Loucy (cell line): ENCODE measurements around the gene FSD2.
A peak's percentile ranks its signal among the peaks of the same experiment; 100 is the strongest.

Experiments
- H2AFZ ChIP-seq: fragments of 200-600 bp; sonication (generic); 2 replicates; pipeline ENCODE4 v1.6.0; 2016; ENCODE audit warnings: antibody characterized with exemption, mild to moderate bottlenecking, low read length, moderate library complexity
- H3F3A ChIP-seq: fragments of 200-600 bp; 2 replicates; pipeline ENCODE4 v1.6.0; 2016; ENCODE audit warnings: antibody characterized with exemption, low read depth, mild to moderate bottlenecking
- H3K27me3 ChIP-seq: fragments of 200-600 bp; sonication (generic); 2 replicates; pipeline ENCODE4 v1.6.1; 2014; ENCODE audit warnings: low read length, mild to moderate bottlenecking; ENCODE audit not compliant: insufficient read depth, poor library complexity, severe bottlenecking
- H3K36me3 ChIP-seq: fragments of 200-600 bp; sonication (generic); 2 replicates; pipeline ENCODE4 v1.6.1; 2016; ENCODE audit warnings: low read length; ENCODE audit not compliant: insufficient read depth
- H3K4me1 ChIP-seq: fragments of 200-600 bp; sonication (generic); 2 replicates; pipeline ENCODE4 v1.5.1; 2014; ENCODE audit warnings: low read length, mild to moderate bottlenecking; ENCODE audit not compliant: insufficient read depth, poor library complexity, severe bottlenecking
- H3K4me2 ChIP-seq: fragments of 200-600 bp; sonication (generic); 2 replicates; pipeline ENCODE4 v1.6.0; 2014; ENCODE audit warnings: antibody characterized with exemption, low read length, low read depth, mild to moderate bottlenecking; ENCODE audit not compliant: poor library complexity, severe bottlenecking
- H3K4me3 ChIP-seq: fragments of 200-600 bp; sonication (generic); 2 replicates; pipeline ENCODE4 v1.5.1; 2014; ENCODE audit warnings: low read length, mild to moderate bottlenecking, mixed read lengths; ENCODE audit not compliant: poor library complexity, severe bottlenecking
- H3K79me2 ChIP-seq: fragments of 200-600 bp; sonication (generic); 2 replicates; pipeline ENCODE4 v1.6.1; 2014; ENCODE audit warnings: low read length; ENCODE audit not compliant: insufficient read depth
- H3K9ac ChIP-seq: fragments of 200-600 bp; sonication (generic); 2 replicates; pipeline ENCODE4 v1.6.0; 2014; ENCODE audit warnings: mild to moderate bottlenecking, low read depth, low read length, moderate library complexity; ENCODE audit not compliant: poor library complexity, severe bottlenecking
- H3K9me2 ChIP-seq: fragments of 200-600 bp; sonication (generic); replicated peaks from 2 replicates; pipeline ENCODE4 v1.6.1; 2016; ENCODE audit warnings: low read depth, low read length, mixed read lengths
- H3K9me3 ChIP-seq: fragments of 200-600 bp; sonication (generic); 2 replicates; pipeline ENCODE4 v1.6.1; 2014; ENCODE audit warnings: mild to moderate bottlenecking, antibody characterized with exemption, low read length, low read depth; ENCODE audit not compliant: insufficient read depth
- H4K20me1 ChIP-seq: fragments of 200-600 bp; sonication (generic); 2 replicates; pipeline ENCODE4 v1.6.0; 2014; ENCODE audit warnings: antibody characterized with exemption, low read length, mild to moderate bottlenecking; ENCODE audit not compliant: insufficient read depth, poor library complexity, severe bottlenecking
- CTCF ChIP-seq: fragments of 200-600 bp; sonication (generic); conservative IDR thresholded peaks from 2 replicates; pipeline ENCODE4 v1.5.1; 2014; ENCODE audit warnings: mild to moderate bottlenecking, antibody characterized with exemption, low read length
- EZH2phosphoT487 ChIP-seq: fragments of 200-600 bp; IDR thresholded peaks from 2 replicates; pipeline ENCODE4 v1.6.1; 2018; ENCODE audit warnings: antibody characterized with exemption, mild to moderate bottlenecking, moderate library complexity, borderline replicate concordance

The FSD2 gene

GRCh38 chr15:82849556-82850512 is 44.0 kb upstream of the FSD2 start:
- no peaks in the 10 kb centered on the region for H3K27me3 ChIP-seq
- H3K9me3 ChIP-seq: no peaks in the 10 kb centered on the region
- TF ChIP-seq CTCF (peak; percentile 78), EZH2phosphoT487 (no peak)
- H3K4me3 ChIP-seq: no peak overlapping the region
- no peaks in the 10 kb centered on the region for H3K9me2 ChIP-seq
- peaks cover 3% of the 10 kb centered on the region for H3K4me1 ChIP-seq
- no peaks in the 10 kb centered on the region for H3K36me3 ChIP-seq
- H4K20me1 ChIP-seq: no peaks in the 10 kb centered on the region
- no peaks in the 10 kb centered on the region for H3K79me2 ChIP-seq
- no peak overlapping the region for H3K9ac ChIP-seq
- no peaks in the 10 kb centered on the region for H3F3A ChIP-seq
- peak overlapping the region; percentile 88 for H2AFZ ChIP-seq
- peak overlapping the region; percentile 22 for H3K4me2 ChIP-seq

- no peak for TF ChIP-seq CTCF
- no peak for TF ChIP-seq EZH2phosphoT487
- no peaks in the 10 kb centered on the region for H3K79me2 ChIP-seq
- no peaks in the 10 kb centered on the region for H3K9me2 ChIP-seq
- H4K20me1 ChIP-seq: no peaks in the 10 kb centered on the region
- H3K36me3 ChIP-seq: no peaks in the 10 kb centered on the region
- H3K9ac ChIP-seq: no peak overlapping the region
- H3K4me2 ChIP-seq: no peak overlapping the region
- no peaks in the 10 kb centered on the region for H3K9me3 ChIP-seq
- H3F3A ChIP-seq: no peaks in the 10 kb centered on the region
- peaks cover 3% of the 10 kb centered on the region for H3K4me1 ChIP-seq
- H2AFZ ChIP-seq: no peak overlapping the region
- no peaks in the 10 kb centered on the region for H3K27me3 ChIP-seq
- no peak overlapping the region for H3K4me3 ChIP-seq
Observed at GRCh38 chr15:82848241-82848993, 42.5 kb upstream of the FSD2 start.

GRCh38 chr15:82847703-82848102 is 41.8 kb upstream of the FSD2 start:
- Histone ChIP-seq H2AFZ (no peak overlapping the region), H3K9me2 (no peaks in the 10 kb centered on the region), H3K4me2 (no peak overlapping the region), H3K79me2 (no peaks in the 10 kb centered on the region), H3K9me3 (no peaks in the 10 kb centered on the region), H4K20me1 (no peaks in the 10 kb centered on the region), H3K36me3 (no peaks in the 10 kb centered on the region), H3K27me3 (no peaks in the 10 kb centered on the region), H3F3A (no peaks in the 10 kb centered on the region), H3K4me3 (no peak overlapping the region), H3K9ac (no peak overlapping the region), H3K4me1 (peaks cover 3% of the 10 kb centered on the region)
- TF ChIP-seq CTCF: no peak
